Endothelial cell of umbilical vein (primary cell): ENCODE data around the gene PIWIL4.

Source experiments
- CTCF ChIP-seq, 2 donors: IDR thresholded peaks; 1 replicate in 1 of 2; 2 replicates in 1 of 2; pipeline ENCODE4 v1.5.1; 2011; ENCODE audit warnings: low read length in 2 of 2, mild to moderate bottlenecking in 2 of 2, moderate library complexity in 2 of 2, control low read depth in 1 of 2, inconsistent platforms in 1 of 2, low read depth in 1 of 2; ENCODE audit not compliant: insufficient read depth in 1 of 2; ENCODE audit errors: extremely low read depth in 1 of 2
- GATA2 ChIP-seq: IDR thresholded peaks from 2 replicates; pipeline ENCODE4 v1.7.0; 2011; ENCODE audit warnings: low read depth, mild to moderate bottlenecking, moderate library complexity, mixed read lengths, low read length; ENCODE audit not compliant: insufficient read length, insufficient read depth
- JUN ChIP-seq: IDR thresholded peaks from 2 replicates; pipeline ENCODE4 v1.6.1; 2011; ENCODE audit warnings: borderline replicate concordance, low read depth; ENCODE audit not compliant: insufficient read length, insufficient read depth
- MAX ChIP-seq: IDR thresholded peaks from 2 replicates; pipeline ENCODE4 v1.6.1; 2011; ENCODE audit not compliant: insufficient read depth, insufficient read length
- MYC ChIP-seq: IDR thresholded peaks from one replicate; pipeline ENCODE4 v1.6.1; 2011; ENCODE audit warnings: mild to moderate bottlenecking, low read depth, low read length
- POLR2AphosphoS5 ChIP-seq: IDR thresholded peaks from 2 replicates; pipeline ENCODE4 v1.6.1; 2012; ENCODE audit warnings: low read depth, mild to moderate bottlenecking, control low read depth, low read length, moderate library complexity; ENCODE audit not compliant: insufficient read depth

- no peak for TF ChIP-seq CTCF (IDR thresholded peaks at IDR 0.05; ENCODE audit: extremely low read depth in 1 of 2, insufficient read depth in 1 of 2, low read depth in 1 of 2, low read length in 2 of 2)
- no peak for TF ChIP-seq POLR2AphosphoS5
- no peak for TF ChIP-seq GATA2
- no peak for TF ChIP-seq JUN
- TF ChIP-seq MYC: no peak
- no peak for TF ChIP-seq MAX
These were observed 40.3 kb upstream of the PIWIL4 start for GRCh38 chr11:94526645-94527438.
